Spleen (tissue), 7 donors: ENCODE measurements around the gene NTSR1.

Experiments
- CTCF ChIP-seq, 11 experiments: fragments of 200-600 bp in 7 of 11; fragments of 450-650 bp in 4 of 11; sonication (generic) in 4 of 11; IDR thresholded peaks in 8 of 11; conservative IDR thresholded peaks in 3 of 11; 1 replicate in 7 of 11; 2 replicates in 4 of 11; pipeline versions ENCODE4 v1.4.0 to v1.8.0; 2016 to 2021; ENCODE audit warnings: antibody characterized with exemption in 11 of 11, inconsistent platforms in 4 of 11, mild to moderate bottlenecking in 1 of 11
- POLR2A ChIP-seq, 3 donors: fragments of 450-650 bp; IDR thresholded peaks; one replicate each; pipeline ENCODE4 v1.5.1; 2017; ENCODE audit warnings: antibody characterized with exemption in 3 of 3, mild to moderate bottlenecking in 1 of 3
- POLR2AphosphoS5 ChIP-seq, 3 donors: sonication (generic); formaldehyde crosslinking; IDR thresholded peaks; one replicate each; pipeline ENCODE4 v1.5.1; 2017; ENCODE audit warnings: antibody characterized with exemption in 3 of 3
- donor health status: DM: no; HTN: no; CAD: no; lungs with moderate emphysema.
- donor health status: DM: no; HTN: no; CAD: no.
- donor health status: DM: no; HTN: no; CAD: no.

- no peak for TF ChIP-seq POLR2AphosphoS5 (IDR thresholded peaks at IDR 0.05)
- TF ChIP-seq CTCF (IDR thresholded peaks at IDR 0.05 in 8 of 11, conservative IDR thresholded peaks at IDR 0.05 in 3 of 11), result no peak
- TF ChIP-seq POLR2A (IDR thresholded peaks at IDR 0.05), result no peak
These were observed 9.3 kb downstream of the NTSR1 start for GRCh38 chr20:62717933-62718332.
